ENCODE results near the gene EMX1. TPM values are rescaled to one million over a fixed set of nuclear protein-coding genes. Genes with fewer than 3 reads are reported as not detected.

The EMX1 gene
- total RNA-seq, 1 donor: not detected

DNA sequence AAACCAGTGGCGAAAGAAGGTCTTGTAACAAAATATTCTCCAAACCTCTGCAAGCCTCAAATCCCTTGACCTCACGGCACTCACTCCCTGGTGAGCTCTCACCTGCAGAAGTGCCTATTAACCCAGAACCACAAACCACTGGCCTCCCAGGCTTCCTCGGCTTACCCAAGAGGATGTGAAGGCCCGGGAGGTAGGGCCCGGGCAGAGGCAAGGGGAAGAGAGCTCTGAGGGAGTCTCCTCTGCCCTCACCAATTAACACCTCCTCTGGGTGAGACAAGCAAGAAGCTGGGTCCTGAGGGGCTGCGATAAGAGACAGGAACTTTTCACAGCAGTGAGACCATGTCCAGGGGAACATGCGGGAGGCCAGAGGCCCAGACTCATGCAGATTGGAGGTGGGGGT, 53.7 kb downstream of the EMX1 start:
- TF ChIP-seq, protein P1, sequence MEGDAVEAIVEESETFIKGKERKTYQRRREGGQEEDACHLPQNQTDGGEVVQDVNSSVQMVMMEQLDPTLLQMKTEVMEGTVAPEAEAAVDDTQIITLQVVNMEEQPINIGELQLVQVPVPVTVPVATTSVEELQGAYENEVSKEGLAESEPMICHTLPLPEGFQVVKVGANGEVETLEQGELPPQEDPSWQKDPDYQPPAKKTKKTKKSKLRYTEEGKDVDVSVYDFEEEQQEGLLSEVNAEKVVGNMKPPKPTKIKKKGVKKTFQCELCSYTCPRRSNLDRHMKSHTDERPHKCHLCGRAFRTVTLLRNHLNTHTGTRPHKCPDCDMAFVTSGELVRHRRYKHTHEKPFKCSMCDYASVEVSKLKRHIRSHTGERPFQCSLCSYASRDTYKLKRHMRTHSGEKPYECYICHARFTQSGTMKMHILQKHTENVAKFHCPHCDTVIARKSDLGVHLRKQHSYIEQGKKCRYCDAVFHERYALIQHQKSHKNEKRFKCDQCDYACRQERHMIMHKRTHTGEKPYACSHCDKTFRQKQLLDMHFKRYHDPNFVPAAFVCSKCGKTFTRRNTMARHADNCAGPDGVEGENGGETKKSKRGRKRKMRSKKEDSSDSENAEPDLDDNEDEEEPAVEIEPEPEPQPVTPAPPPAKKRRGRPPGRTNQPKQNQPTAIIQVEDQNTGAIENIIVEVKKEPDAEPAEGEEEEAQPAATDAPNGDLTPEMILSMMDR (IDR thresholded peaks at IDR 0.05; ENCODE audit: insufficient read depth, low read depth, low read length): no peak
- no peak for DNase-seq (ENCODE audit: low read depth)

DNA sequence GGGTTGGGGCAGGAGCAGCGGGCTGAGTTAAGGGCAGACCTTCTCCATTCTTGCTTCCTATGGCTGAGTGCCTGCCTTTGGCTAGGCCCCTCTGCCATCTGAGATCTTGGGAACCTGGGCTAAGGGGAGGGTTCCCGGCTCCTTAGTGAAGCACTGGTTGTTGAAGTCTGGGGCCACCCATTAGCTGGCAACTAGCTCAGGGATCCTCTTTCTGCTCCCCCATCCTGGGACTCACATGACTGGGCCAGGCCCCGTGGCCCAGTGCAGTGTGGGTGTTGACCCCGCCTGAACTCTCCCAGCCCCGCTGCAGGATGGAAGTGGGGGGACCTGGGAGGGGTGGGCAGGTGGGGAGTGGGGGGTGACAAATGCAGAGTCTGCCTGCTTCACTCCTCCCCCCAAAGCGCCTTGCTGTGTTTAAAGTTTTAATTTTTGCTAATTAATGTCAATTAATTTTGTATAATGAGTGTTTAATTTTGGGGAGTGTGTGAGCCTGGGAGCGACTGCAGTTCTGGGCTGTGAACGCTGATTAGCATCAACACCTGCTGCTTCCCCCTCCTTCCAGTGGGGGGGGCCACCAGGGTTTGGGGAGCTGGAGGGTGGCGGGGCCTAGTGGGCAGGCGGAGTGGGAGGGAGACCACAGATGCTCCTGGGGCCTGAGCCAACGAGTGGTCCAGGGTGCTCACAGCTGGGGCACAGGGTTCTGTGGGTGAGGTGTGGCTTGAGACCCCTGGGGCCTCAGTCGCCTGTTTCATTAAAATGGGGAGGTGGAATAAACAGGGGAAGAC, 55.2 kb downstream of the EMX1 start:
- no peak for DNase-seq (ENCODE audit: low read depth)
- TF ChIP-seq, protein P1 (IDR thresholded peaks at IDR 0.05; ENCODE audit: insufficient read depth, low read depth, low read length): no peak
- H3K4me3 ChIP-seq (ENCODE audit: low read depth, low read length): no peak overlapping the region

More for the DNA sequence above, 53.7 kb downstream of the EMX1 start:
- H3K4me3 ChIP-seq (ENCODE audit: low read depth, low read length): no peak overlapping the region

DNA sequence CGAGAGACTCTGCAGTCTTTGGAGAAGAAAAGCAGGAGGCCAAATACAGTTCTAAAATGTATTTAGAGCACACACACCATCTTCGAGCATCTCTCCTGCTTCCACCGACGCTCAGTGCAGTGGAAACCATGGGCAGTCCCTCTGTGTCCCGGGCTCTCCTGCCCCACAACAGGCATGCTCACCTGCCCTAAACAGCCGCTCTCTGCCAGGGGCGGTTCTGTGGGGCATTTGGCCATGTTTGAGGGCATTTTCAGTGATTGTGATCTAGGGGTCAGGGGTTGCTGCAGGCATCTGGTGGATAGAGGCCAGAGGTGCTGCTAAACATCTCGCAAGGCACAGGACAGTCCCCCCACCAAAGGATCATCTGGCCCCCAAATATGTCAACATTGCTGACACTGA, 55.8 kb downstream of the EMX1 start:
- DNase-seq (ENCODE audit: low read depth): no peak
- TF ChIP-seq, protein P1 (IDR thresholded peaks at IDR 0.05; ENCODE audit: insufficient read depth, low read depth, low read length): no peak

DNA sequence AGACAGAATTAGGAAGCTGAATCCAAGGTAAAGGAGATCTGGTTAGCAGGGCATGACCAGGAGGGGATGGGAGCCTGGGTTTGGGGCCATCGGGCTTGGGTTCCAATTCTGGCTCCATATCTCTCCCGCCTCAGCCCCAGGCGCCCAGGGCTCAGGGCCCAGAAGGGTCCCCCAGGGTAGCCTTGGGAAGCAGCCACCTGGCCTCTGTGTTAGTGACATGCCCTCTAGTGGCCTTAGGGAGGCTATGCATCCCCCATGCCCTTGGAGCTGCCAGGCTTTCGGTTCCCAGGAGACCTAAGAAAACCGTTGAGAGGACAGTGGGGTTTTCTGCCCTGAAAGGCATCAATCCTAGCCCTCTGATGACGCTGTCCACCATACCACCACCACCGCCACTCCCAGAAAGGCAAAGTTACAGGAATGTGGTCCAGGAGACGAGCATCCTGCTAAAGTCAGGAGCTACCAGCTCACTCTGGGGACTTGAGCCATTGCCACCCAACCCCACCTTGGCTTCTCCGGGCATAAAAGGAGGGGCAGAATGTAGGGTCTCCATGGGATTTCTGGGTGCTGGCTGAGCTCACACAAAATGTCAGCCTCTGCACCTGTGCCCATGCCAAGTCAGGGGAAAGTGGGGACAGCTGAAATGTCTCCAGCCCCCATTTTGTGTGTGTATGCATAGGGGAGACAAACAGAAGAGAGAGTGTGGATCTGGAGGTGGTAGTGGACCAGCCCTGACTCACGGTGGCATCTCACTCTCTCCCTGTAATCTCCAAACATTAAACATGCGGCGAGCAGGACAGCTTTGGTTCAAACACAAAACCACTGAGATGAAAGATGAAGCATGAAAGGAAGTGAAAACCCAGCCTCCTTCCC, 56.5 kb downstream of the EMX1 start:
- TF ChIP-seq, protein P1 (IDR thresholded peaks at IDR 0.05; ENCODE audit: insufficient read depth, low read depth, low read length): peak; percentile 93
- no peak overlapping the region for H3K4me3 ChIP-seq (ENCODE audit: low read depth, low read length)
- DNase-seq (ENCODE audit: low read depth): peak; percentile 49

More for the DNA sequence above, 55.8 kb downstream of the EMX1 start:
- no peak overlapping the region for H3K4me3 ChIP-seq (ENCODE audit: low read depth, low read length)

DNA sequence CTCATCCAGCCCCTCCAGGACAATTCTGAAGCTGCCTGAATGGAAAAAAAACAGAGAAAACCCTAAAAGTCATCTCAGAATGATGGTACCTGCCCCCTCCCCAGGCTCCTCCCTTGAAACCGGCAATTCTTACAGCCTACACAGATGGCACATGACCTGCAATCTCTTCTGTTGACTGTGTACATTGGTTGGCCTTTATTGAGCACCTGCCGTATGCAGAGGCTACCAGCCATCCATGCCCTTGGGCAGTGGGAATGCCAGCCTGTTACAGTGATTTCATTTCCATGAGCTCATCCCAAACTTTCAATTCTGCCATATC, 57.1 kb downstream of the EMX1 start:
- H3K4me3 ChIP-seq (ENCODE audit: low read depth, low read length): no peak overlapping the region
- DNase-seq (ENCODE audit: low read depth): no peak
- TF ChIP-seq, protein P1 (IDR thresholded peaks at IDR 0.05; ENCODE audit: insufficient read depth, low read depth, low read length): no peak

DNA sequence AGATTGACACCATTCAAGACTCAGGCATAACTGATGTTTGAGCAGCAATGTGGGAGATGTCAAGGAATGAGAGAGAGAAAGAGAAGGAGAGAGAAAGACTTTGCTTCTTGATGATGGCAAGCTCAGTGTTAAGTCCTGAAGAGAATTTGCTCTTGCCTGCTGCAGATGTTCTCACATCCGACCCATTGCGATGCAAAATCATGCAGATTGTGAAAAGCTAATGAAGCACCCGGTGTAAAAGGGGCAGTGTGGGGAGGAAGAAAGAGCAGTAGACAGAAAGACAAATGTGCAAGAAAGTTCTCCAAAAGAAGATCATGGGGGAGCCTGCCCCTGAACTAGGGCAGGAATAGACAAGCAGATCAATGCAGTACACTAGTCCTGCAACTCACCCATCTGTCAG, 57.7 kb downstream of the EMX1 start:
- TF ChIP-seq, protein P1 (IDR thresholded peaks at IDR 0.05; ENCODE audit: insufficient read depth, low read depth, low read length): no peak
- DNase-seq (ENCODE audit: low read depth): no peak
- H3K4me3 ChIP-seq (ENCODE audit: low read depth, low read length): no peak overlapping the region
